WI38 (cell line): Measurements from ENCODE around the gene PRR19.
"Not testable (repeated sequence)": the region's sequence is repeated elsewhere in the genome, so short reads cannot be mapped to it uniquely, and the experiment has no call there.

Source experiments
- H3K4me3 ChIP-seq: 2 replicates; pipeline ENCODE4 v1.5.1; 2011; ENCODE audit warnings: low read depth, mild to moderate bottlenecking, control low read depth, low read length
- TF ChIP-seq, protein P1 (sequence below): IDR thresholded peaks from 2 replicates; pipeline ENCODE4 v1.5.1; 2012; ENCODE audit warnings: low read depth, mild to moderate bottlenecking, control low read depth, low read length

The PRR19 gene

GRCh38 chr19:42325308-42325895 lies 23.5 kb downstream of the PRR19 start, which contains the start of gene MEGF8:
MEGF8 (plus strand) TSS chr19:42325635; CDS start chr19:42326244, 609 bp downstream.
- peak within 1 kb of the TSS; percentile 92 for H3K4me3 ChIP-seq
- TF ChIP-seq, protein P1, sequence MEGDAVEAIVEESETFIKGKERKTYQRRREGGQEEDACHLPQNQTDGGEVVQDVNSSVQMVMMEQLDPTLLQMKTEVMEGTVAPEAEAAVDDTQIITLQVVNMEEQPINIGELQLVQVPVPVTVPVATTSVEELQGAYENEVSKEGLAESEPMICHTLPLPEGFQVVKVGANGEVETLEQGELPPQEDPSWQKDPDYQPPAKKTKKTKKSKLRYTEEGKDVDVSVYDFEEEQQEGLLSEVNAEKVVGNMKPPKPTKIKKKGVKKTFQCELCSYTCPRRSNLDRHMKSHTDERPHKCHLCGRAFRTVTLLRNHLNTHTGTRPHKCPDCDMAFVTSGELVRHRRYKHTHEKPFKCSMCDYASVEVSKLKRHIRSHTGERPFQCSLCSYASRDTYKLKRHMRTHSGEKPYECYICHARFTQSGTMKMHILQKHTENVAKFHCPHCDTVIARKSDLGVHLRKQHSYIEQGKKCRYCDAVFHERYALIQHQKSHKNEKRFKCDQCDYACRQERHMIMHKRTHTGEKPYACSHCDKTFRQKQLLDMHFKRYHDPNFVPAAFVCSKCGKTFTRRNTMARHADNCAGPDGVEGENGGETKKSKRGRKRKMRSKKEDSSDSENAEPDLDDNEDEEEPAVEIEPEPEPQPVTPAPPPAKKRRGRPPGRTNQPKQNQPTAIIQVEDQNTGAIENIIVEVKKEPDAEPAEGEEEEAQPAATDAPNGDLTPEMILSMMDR = no peak

DNA sequence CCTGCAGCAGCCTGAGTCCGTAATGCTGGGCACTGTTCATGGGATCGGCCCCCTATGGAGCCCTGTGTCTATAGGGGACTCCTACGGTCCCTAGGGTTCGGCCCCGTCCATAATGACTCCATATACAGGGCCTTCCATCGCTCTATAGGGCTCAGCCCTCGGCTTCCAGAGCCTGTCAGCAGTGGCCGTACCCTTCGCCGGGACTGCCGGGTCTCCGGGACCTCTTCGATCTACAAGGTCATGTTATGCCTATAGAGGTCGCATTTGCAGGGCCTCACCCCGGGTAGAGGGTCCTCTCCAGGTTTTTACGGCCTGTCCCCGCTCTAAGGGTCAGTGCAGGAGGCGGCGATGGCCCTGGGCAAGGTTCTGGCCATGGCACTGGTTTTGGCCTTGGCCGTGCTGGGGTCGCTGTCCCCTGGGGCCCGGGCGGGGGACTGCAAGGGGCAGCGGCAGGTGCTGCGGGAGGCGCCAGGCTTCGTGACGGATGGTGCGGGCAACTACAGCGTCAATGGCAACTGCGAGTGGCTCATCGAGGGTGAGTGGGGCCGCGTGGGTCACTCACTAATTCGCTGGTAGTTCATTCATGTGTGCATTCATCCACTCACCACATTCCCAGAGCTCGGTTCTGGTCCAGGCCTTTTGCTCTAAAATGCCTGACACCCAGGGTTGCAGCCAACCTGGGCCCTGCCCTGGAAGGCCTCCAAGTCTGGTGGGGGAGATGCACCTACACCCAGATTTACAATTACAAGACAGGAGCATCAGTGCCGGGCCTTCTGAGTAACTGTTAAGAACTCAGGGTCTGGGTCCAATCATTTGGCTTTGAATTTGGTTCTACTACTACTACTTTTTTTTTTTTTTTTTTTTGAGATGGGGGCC lies 24.2 kb downstream of the PRR19 start:
- peak overlapping the region; percentile 92 for H3K4me3 ChIP-seq
- TF ChIP-seq, protein P1 = no peak

DNA sequence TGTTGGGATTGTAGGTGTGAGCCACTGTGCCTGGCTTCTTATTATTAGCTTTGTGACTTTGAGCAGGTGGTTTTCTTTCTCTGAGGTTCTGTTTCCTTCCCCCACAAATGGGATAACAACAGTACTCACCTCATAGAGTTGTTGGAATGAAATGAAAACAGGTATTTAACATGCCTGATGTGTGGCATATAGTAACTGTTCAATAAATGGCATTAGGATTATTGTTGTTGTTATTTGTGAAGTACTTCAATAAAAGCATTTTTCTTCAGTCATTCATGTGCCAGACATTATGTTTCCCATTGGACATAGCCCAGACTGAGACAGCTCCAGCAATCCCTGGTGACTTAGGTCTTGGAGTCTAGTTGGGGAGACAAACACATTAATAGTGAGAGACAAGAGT lies 25.0 kb downstream of the PRR19 start:
- H3K4me3 ChIP-seq = peak overlapping the region; percentile 92; the same call in 1 of the 2 replicates
- TF ChIP-seq, protein P1 = no peak

DNA sequence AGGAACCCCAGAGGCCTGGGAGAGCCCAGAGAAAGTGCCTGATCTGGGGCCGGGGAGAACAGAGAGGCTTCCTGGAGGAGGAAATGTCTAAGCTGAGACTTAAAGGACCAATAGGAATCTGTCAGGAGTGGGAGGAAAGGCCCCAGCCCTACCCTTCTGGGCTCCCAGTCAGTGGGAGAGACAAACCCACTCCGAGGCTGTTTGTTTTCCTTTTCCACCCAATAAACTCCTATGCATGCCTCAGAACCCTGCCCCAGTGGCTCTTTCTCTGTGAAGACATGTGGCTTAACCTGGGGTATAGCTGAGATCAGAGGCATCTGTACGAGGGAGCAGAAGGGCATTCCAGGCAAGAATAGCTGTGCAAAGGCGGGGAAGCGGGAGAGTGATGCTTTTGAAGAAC lies 25.4 kb downstream of the PRR19 start:
- H3K4me3 ChIP-seq = no peak overlapping the region
- TF ChIP-seq, protein P1 = no peak

- TF ChIP-seq, protein P1 = no peak
- H3K4me3 ChIP-seq = no peak overlapping the region
Measured at GRCh38 chr19:42328106-42328505, 26.2 kb downstream of the PRR19 start.

GRCh38 chr19:42328854-42329253 lies 26.9 kb downstream of the PRR19 start:
- TF ChIP-seq, protein P1 = no peak
- no peak overlapping the region for H3K4me3 ChIP-seq

DNA sequence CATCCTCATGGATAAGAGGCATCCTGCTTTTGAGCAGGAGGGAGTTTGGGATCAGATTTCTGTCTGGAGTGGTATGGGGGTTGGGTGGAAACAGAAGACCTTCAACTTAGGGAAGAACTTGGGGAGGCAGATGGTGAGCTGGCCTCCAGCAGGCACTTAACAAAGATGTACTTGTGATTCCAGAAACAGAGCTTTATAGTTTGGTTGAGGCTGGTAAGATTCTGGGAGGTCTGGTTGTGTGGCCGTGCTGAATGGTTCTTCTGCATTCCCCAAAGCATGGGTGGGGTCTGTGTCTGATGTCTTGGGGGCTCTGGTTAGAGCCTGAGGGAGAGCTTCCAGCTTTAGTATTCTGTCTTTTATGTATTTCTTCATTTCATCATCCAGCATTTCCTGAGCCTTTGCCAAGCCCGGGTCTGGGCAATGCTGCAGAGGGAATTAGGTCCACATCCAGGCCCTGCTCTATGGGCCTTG lies 28.3 kb downstream of the PRR19 start:
- H3K4me3 ChIP-seq = no peak overlapping the region
- TF ChIP-seq, protein P1 = no peak

DNA sequence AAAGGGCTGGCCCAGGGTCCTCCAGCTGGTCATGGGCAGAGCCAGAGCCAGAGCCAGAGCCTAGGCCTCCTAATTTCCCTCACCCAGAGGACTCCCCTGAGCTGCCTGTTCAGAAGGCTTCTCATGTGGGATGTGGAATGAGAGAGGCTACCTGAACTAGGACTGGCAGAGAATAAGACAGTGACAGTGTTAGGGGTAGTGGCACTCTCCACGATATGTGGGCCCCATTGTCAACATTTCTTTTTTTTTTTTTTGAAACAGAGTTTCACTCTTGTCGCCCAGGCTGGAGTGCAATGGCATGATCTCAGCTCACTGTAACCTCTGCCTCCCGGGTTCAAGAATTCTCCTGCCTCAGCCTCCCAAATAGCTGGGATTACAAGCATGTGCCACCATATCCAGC lies 29.4 kb downstream of the PRR19 start:
- not testable (repeated sequence) for H3K4me3 ChIP-seq
